ENCODE results near the gene ARRDC3.

DNA sequence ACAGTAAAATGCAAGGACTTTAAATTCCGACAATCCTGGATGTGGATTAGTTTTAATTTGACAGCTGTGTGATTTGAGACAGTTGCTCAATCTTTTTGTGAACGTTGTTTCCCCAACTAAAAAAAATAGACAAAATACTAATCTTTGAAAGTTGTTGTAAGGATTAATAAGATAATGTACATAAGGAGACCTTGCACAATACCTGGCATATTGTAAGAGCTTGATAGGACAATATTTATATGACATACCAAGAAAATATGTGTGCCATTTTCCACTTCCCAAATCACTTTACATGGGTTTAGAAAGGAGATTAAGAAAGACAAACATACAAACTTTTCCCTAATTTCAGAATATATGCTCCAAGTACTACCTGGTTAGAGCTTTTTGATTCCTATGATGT lies 25.3 kb downstream of the ARRDC3 start:
- TF ChIP-seq POLR2A (IDR thresholded peaks at IDR 0.05), result no peak
- TF ChIP-seq, protein P1, sequence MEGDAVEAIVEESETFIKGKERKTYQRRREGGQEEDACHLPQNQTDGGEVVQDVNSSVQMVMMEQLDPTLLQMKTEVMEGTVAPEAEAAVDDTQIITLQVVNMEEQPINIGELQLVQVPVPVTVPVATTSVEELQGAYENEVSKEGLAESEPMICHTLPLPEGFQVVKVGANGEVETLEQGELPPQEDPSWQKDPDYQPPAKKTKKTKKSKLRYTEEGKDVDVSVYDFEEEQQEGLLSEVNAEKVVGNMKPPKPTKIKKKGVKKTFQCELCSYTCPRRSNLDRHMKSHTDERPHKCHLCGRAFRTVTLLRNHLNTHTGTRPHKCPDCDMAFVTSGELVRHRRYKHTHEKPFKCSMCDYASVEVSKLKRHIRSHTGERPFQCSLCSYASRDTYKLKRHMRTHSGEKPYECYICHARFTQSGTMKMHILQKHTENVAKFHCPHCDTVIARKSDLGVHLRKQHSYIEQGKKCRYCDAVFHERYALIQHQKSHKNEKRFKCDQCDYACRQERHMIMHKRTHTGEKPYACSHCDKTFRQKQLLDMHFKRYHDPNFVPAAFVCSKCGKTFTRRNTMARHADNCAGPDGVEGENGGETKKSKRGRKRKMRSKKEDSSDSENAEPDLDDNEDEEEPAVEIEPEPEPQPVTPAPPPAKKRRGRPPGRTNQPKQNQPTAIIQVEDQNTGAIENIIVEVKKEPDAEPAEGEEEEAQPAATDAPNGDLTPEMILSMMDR (IDR thresholded peaks at IDR 0.05), result no peak

Data from heart left ventricle (tissue), 13 donors.